Measurements from ENCODE around the gene PCBD1. TPM values are rescaled to one million over a fixed set of nuclear protein-coding genes. Genes with fewer than 3 reads are reported as not detected.
A peak's percentile ranks its signal among the peaks of the same experiment; 100 is the strongest.
"Not testable (repeated sequence)": the region's sequence is repeated elsewhere in the genome, so short reads cannot be mapped to it uniquely, and the experiment has no call there.

PCBD1 gene
- total RNA-seq, 1 donor from 2014 or later, result 41.1 TPM

DNA sequence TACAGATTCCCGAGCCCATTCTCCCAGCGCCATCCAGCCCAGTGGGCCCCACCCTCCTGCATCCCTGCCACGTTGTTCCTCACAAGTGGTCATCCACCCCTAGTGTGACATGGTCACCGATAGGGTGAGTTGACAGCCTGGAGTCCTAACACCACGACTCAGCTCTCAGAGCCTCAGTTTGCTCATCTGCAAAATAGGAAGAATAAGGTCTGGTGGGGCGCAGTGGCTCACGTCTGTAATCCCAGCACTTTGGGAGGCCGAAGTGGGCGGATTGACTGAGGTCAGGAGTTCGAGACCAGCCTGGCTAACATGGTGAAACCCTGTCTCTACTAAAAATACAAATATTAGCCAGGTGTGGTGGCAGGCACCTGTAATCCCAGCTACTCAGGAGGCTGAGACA lies 31.5 kb upstream of the PCBD1 start:
- ATAC-seq; DNase-seq (ENCODE audit: low spot score): not testable (repeated sequence)
- intact Hi-C loops (cut with DNase I), result loop anchor here (10.0 kb wide), 1 partner anchor 275 kb away; no protein-coding TSS in a partner anchor

DNA sequence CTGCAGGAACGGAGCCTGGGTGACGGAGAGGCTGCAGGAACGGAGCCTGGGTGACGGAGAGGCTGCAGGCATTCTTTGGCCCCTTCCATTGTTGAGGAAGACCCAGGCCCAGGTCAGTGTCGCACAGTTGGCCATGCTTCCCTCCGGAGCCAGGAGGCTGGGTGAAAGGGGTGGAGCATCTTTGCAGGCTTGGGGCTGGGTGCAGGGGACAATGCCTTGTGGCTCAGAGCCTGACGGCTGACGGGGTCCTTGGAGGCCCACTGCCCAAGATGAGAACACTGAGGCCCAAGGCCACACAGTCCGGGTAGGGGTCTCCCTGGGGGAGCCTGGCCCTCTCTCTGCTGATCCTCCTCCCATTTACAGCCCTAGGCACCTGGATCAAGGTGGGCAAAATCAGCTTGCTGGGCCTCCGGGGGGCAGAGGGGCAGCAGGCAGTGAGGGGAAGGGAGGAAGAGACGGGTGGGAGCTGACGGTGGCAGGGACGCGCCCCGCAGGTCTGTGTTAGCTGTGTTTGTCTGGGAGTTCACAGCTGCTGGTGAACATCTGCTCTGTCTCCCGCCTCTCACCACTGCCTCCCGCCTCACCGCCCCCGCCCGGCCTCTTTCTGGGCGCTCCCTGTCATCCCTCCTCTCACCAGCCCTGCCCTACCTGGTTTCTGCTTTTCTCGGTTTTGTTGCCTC lies 30.6 kb upstream of the PCBD1 start:
- ATAC-seq (peak; percentile 44), DNase-seq (ENCODE audit: low spot score) (no peak)
- intact Hi-C loops (cut with DNase I), result no loop called here

DNA sequence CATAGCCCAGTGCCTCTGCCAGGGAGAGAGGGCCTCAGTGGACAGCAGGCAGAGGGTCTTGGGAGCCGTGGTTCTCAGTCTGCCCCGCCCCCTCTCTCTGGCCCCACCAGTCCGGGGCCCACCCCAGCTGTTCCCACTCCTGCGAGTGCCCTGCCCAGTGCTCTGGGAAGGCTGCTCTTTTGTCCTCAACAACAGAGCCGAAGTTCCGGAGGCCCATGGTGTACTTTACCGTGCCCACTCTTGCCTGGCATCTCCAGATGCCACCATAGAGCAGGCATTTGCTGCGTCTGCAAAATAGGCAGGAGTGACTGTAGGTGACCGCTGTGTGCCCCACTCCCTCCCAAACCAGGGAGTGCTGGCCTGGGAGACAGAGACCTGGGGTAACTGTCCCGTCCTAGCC lies 29.3 kb upstream of the PCBD1 start:
- no peak for DNase-seq (ENCODE audit: low spot score)
- ATAC-seq, result no peak
- intact Hi-C loops (cut with DNase I), result no loop called here

DNA sequence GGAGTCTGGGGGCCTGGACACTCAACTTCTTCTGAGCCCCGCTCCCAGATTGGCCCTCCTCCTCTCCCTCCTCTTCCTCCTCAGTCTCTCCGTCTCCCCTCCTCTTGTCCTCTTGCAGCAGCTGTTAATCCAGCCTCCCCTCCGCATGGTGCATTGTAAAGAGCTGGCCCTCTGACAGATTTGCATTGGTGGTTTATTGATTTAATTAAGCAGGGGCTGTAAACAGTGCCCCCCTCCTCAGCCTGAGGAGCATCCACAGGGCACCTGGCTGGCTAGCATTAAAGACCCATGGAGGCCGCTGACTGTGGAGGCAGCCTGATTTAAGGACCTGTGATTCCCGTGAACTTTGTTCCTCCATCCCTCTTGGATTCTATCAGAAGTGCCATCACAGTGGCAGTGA lies 28.9 kb upstream of the PCBD1 start:
- no peak for ATAC-seq
- intact Hi-C loops (cut with DNase I), result no loop called here
- no peak for DNase-seq (ENCODE audit: low spot score)

DNA sequence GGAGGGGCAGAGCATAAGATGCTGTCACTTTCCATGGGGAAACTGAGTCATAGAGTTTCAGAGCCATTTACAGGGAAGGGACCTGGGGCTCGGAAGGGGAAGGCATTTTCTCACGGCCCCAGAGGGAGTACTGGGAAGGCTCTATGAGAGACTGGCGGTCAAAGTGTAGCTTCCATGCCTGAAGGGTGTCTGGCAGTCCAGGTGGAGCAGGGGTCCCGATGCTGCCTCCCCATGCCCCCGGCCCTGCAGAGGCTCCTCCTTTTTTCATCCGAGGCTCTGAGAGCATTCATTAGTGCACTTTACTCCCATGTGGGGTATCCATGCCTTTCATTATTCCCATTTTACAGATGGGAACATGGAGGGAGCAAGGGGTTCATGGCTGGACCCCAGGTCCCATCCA lies 27.9 kb upstream of the PCBD1 start:
- no peak for DNase-seq (ENCODE audit: low spot score)
- ATAC-seq, result no peak
- intact Hi-C loops (cut with DNase I), result no loop called here

DNA sequence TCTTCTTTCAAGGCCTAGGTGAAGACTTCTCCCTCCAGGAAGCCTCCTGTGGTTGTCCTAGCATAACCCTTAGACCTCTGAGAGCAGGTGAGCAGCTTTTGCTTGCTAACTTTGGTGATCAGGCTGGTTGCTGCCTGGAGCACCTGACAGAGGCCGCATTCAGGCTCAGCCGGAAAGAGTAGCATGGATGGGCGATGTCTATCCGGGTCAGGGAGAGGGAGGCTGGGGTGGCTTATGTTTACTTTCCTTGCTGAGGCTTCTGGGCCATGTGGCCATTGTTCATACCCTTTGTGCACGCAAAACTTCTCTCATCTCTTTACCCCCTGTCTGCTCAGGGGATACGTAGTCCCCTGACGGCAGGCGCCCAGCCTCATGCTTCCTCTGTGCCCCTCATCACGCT lies 27.4 kb upstream of the PCBD1 start:
- intact Hi-C loops (cut with DNase I), result no loop called here
- ATAC-seq (no peak), DNase-seq (ENCODE audit: low spot score) (no peak)

DNA sequence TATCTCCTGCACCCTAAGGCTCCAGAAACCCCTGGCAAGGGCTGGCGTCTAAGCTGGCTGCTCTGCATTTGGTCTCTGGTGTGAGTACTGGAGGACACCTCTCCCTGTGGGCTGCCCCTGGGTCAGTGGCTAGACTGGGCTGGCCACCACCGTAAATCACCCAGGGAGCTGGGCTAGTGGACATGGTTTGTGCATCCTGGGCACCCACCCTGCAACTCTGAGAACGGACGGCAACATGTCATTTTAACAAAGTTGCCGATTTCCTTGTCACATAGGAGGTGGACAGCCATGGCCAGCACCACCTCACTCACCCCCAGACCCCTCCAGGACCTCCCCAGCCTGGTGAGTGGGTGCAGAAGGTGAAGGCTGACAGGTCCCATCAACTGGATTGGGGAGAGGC lies 26.8 kb upstream of the PCBD1 start:
- intact Hi-C loops (cut with DNase I), result no loop called here
- no peak for ATAC-seq
- DNase-seq (ENCODE audit: low spot score), result no peak

DNA sequence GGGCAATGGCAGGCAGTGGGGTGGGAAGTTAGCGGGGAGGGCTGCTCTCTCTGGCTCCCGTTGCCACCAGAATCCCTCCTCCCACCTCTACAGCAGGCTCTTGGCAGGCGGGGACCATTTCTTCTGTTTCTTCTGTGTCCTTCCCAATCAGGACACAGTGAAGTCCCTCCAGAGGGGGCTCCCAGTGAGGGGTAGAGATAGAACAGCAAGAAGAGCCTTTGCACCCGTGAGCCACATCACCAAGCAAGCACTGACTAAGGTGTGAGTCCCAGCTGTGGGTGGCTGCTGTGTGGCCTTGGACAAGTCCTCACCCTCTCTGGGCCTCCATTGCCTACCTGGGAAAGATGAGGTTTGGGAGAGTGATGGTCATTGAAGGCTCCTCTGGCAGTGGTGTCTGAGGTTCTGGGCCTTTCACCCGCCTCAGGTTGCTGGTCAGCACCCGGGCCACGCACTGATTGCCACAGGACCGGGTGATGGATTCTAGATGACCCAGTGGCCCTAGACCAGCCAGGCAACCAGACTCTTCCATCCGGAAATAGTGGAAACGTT lies 26.0 kb upstream of the PCBD1 start:
- ATAC-seq, result no peak
- intact Hi-C loops (cut with DNase I), result no loop called here
- DNase-seq (ENCODE audit: low spot score), result no peak

DNA sequence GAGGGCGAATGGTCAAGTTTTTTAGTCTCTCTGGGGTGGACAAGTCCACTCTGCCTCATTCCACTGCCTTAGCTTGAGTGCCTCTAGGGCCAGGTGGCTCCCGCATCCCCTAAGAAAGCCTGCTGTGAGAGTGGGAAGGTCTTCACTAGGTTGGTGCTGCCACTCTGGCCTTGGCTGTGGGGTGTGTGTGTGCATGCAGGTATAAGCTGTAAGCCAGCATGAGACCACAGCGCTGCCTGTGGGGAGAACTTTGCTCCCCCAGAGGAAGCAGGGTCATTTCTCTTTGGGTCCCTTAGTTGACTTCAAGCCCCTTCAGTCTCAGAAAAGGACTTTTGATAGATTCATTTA lies 25.5 kb upstream of the PCBD1 start:
- DNase-seq (ENCODE audit: low spot score), result no peak
- intact Hi-C loops (cut with DNase I), result no loop called here
- ATAC-seq, result no peak

DNA sequence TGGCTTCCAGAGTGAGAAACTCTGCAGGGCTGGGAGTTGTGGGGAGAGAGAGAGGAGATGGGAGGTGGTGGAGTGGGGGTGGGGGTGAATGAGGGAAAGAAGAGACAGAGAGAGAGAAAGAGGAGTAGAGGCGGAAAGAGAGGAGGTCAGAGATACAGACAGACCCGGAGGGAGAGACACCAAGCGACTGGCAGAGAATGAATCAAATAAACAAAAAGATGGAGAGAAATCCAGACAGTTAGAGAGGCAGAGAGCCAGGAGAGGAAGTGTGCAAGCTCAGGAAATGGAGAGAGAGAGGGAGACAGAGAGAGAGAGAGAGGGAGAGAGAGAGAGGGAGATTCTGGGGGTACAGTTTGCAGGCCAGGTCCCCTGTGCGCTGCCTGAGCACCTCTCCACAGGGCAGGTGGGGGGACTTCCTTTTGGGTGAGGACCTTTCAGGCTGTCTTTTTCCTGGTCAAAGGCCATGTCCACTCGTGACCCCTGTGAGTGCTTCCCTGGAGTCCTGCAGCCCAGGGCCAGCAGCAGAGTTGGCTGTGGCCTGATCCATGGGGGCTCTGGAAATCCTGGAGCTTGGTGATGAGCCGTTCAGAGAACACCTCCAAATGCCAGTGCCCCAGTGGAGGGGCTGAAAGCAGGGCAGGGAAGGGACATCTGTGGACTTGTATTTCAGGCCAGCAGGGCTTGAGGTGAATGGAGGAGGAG lies 25.0 kb upstream of the PCBD1 start:
- intact Hi-C loops (cut with DNase I), result no loop called here
- DNase-seq (ENCODE audit: low spot score) (no peak), ATAC-seq (no peak)

DNA sequence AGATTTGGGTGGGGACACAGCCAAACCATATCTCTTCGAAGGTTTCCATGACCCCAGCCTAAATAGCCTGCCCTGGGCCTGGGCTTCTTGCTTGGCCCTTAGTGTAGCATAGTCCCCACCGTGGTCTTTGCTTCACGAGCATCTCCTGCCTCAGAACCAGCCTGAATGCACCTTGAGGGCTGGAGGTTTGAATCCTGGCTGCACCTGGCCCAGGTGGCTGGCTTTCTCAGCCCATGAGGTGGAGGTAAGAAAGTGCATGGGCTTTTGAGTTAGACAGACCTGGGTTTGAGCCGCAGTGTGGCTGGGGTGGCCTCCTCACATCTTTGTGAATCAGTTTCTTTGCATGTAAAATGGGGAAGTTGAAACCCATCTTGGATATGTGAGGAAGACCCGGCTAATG lies 24.2 kb upstream of the PCBD1 start:
- ATAC-seq (no peak), DNase-seq (ENCODE audit: low spot score) (no peak)
- intact Hi-C loops (cut with DNase I), result no loop called here

DNA sequence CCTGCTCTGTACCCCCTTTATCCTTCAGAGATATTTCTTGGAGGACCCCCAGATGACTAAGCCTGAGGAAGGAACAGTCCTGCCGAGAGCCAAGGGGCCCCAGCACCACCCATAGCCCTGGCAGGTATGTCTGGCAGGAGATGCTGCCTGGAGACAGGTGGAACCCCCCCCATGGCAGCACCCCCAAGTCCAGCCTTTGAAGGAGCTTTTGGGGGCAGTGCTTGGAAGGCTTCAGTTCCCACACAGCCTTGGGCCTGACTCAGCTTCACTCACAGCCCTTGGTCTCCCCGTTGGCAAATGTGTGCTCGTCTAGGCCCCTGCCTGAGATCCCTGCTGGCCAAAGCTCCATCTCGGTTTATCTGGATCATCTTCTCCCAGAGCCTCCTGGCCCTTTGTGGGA lies 23.0 kb upstream of the PCBD1 start:
- ATAC-seq (no peak), DNase-seq (ENCODE audit: low spot score) (no peak)
- intact Hi-C loops (cut with DNase I), result no loop called here

DNA sequence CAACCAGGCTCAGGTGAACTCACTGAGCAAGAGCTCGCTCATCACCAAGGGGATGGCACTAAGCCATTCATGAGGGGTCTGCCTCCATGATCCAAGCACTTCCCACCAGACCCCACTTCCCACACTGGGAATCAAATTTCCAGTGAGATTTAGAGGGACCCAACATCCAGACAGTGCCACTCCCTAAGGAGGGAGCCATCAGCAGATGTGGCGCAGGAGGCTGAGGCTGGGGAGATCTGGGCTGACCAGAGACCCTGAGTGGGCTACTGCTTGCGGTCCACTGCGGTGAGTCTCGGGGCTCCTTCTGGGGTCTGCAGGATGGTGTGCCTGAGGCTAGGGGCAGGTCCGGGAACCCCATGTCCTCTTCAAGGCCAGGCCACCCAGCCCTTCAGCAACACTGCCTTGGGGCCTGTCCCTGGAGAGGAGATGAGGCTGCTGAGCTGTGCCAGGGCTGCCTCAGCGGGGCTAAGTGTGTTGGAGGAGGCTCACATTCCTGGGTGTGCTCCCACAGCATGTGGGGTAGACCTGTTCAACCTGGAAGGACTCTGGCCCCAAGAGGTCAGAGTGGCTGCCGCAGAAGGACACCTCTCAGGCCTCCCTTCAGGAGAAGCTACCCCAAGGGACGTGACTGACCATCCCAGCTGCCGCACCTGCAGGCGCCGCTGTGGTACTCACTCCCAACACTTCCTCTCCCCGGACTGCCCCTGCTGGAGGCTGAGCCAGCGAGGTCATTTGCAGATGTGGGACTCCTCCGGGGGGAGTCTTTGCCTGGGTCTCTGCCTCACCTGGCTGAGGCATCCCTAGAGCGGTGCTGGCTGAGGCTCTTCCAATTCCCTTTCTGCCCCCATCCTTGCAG lies 22.3 kb upstream of the PCBD1 start:
- ATAC-seq (no peak), DNase-seq (ENCODE audit: low spot score) (no peak)
- intact Hi-C loops (cut with DNase I), result no loop called here

DNA sequence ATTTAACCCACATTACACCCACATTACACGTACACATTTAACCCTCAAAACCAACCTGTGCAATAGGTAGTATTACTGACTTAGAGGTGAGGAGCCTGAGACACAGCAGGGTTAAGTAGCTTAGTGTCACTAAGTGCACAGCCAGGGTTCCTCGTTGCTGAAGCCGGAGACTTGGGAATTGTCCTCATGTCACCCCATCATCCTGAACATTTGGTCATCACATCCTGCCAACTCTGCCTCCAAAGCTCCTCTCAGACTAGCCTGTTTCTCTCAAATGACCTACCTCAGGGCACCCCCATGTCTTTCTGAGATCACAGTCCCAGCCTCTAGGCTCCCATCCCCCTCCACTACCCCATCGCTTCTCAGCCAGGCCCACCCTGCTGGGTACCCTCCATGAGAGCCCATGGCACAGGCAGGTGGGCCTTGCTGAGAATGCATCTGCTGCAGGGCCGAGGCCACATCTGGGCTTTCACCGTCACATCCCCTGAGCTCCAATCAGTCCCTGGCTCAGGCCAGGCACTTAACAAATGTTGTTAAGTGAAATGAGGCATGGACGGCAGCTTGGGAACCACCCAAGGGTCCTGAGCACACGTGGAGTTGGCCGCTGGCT lies 21.1 kb upstream of the PCBD1 start:
- intact Hi-C loops (cut with DNase I), result no loop called here
- DNase-seq (ENCODE audit: low spot score), result no peak

DNA sequence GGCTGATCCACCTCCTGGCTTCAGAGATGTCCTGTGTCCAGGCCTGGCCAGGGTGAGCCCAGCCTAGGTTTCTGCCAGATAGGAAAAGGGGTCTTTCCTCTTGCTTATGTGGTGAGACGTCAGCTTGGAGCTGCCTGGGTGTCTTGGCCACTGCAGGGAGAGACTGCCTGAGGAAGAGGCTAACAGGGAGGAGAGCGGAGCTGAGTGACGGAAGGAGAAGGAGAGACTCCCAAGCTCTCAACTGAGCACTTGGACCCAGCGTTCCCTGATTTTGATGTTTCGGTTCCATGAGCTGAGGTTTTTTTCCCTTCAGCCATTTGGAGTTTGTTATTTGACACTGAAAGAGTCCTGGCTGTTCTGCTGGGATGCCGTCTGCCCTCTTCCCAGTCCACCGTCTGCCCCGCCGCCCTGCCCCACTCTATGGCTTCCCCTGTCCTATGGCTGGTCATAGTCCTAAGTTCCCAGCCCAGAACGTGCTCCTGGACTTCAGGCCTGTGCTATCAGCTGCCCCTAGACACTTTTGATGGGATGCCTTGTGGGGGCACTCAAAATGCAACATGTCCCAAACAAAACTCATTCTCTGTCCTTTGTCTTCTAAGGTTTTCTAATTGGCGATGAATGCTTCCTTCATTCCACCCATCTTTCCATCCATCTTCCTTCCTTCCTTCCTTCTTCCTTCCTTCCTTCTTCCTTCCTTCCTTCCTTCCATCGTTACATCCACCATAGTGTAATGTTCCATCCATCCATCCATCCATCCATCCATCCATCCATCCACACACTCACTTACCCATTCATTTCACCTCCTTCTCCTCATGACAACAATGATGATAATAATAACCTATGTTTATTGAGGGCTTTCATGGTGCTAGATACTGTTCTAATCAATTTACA lies 20.3 kb upstream of the PCBD1 start:
- DNase-seq (ENCODE audit: low spot score) (peak; percentile 39), ATAC-seq (no peak)
- intact Hi-C loops (cut with DNase I), result no loop called here

More for the DNA sequence above, 21.1 kb upstream of the PCBD1 start:
- no peak for ATAC-seq

DNA sequence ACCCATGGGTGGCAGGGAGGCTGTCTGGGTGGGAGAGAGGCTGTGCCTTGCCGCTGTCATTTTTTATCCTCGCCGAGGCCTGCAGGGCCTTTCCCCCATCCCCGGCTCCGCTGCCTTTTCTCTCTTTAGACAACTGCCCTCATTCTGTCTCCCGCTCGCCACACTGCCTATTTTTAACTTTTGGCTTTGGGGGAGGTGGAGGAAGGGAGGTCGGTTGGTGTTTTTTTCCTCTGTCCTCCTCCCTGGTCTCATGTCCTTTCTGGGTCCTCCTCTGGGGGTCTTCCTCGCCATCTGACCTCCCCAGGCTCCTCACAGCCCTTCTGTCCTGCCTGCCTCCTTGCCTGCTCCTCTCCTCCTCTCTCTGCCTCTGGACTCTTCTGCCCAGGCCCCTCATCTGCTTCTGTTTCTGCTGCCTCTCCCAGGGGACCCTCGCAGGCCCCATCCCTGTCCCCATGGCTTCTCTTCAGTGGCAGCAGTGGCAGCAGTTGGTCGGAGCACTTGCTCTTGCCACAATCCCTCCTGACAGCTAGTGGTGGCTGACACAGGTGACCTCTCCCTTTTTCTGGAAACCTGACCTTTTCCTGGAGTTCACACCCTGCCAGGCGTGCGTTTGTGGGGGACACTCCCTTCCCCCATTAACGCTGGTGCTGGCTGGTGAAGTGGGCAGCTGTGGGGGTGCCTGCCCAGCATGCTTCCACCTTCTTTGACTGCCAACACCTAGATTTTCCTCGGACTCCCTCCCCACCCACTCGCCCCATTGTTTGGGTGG lies 19.5 kb upstream of the PCBD1 start:
- ATAC-seq, result no peak
- DNase-seq (ENCODE audit: low spot score), result peak; percentile 43
- intact Hi-C loops (cut with DNase I), result no loop called here

DNA sequence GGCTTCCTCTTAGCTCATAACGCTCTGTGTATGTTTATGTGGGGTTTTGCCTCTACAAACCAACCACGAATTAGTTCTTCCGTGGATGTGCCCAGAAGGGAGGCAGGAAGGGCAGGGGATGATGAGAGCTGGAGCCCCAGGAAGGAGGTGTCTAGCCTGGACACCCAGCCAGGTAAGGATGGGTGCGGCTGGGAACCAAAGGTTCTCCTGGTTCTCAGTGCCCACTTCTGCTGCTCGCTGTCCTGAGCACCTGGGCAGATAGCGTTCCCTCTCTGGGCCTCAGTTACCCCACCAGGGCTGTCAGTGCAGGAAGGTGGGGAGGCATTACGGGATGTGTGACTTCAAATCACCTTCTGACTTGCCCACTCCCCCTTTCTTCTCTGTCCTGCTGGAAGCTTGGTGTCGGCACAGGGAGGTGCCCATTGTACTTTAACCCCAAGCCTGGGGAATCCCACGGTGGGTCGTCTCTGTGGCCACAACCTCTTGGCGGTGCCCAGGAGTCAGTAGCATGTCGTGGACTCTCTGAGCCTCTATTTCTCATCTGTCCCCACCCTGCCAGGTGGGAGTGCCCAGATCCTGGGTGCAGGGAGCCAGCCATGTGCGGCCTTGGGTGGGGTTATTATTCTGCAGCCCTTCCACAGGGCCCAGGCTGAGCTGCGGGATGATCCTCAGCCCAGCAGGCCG lies 18.7 kb upstream of the PCBD1 start:
- intact Hi-C loops (cut with DNase I), result no loop called here
- ATAC-seq, result no peak
- DNase-seq (ENCODE audit: low spot score), result peak; percentile 52

Measured in sciatic nerve (tissue), 2 donors.